Measurements from ENCODE around the gene G6PD.
"Not testable (repeated sequence)": the region's sequence is repeated elsewhere in the genome, so short reads cannot be mapped to it uniquely, and the experiment has no call there.

Gene G6PD

DNA sequence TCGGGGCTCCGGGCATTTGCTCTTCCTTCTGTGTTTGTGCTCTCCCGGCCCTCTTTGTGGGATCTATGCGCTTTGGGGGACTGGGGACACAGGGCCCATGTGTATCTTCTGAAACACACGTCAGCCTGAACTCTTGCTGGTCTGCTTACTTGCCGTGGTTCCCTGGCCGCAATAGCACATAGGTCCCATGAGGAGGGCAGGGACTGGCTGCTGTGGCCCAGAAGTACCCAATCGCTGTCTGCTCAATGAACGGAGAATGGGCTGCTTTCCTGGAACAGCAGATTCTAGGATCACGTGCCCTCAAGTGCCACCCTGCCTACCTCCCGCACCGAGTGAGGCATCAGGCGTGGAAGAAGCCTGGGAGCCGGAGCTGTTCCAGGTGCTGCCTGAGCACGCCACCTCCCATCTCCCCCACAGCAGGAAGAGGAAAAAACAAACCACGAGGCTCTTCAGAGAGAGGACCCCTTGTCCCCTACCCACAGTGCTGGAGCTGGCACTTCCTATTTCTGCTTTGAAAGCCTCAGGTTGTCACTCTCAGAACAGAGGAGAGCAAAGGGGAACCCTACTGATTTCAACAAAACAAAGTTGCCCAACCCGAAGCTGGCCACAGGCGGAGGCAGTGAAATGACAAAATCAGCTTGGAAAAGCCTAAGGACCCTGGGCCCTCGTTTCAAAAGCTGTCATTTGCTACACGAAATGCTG, 3.8 kb downstream of the G6PD start:
- no CpG with 5 or more reads among the region's 20 CpGs for WGBS (ENCODE audit: insufficient coverage, insufficient read length)
- DNase-seq (ENCODE audit: low read depth, low spot score) = no peak
- peaks cover 9% of the 10 kb centered on the region; the same call in 1 of the 2 replicates for H3K36me3 ChIP-seq (ENCODE audit: control insufficient read depth, insufficient read depth, low read length)
- H3K9me3 ChIP-seq (ENCODE audit: control insufficient read depth, insufficient read depth, low read length) = no peaks in the 10 kb centered on the region
- H3K4me1 ChIP-seq (ENCODE audit: control insufficient read depth, insufficient read depth, low read length) = peaks cover 2% of the 10 kb centered on the region; the same call in 1 of the 2 replicates
- no peaks in the 10 kb centered on the region for H3K27me3 ChIP-seq (ENCODE audit: control insufficient read depth, insufficient read depth, low read length)
- no peak overlapping the region for H3K27ac ChIP-seq (ENCODE audit: low read length)
- no peak overlapping the region for H3K4me3 ChIP-seq (ENCODE audit: low read length)

DNA sequence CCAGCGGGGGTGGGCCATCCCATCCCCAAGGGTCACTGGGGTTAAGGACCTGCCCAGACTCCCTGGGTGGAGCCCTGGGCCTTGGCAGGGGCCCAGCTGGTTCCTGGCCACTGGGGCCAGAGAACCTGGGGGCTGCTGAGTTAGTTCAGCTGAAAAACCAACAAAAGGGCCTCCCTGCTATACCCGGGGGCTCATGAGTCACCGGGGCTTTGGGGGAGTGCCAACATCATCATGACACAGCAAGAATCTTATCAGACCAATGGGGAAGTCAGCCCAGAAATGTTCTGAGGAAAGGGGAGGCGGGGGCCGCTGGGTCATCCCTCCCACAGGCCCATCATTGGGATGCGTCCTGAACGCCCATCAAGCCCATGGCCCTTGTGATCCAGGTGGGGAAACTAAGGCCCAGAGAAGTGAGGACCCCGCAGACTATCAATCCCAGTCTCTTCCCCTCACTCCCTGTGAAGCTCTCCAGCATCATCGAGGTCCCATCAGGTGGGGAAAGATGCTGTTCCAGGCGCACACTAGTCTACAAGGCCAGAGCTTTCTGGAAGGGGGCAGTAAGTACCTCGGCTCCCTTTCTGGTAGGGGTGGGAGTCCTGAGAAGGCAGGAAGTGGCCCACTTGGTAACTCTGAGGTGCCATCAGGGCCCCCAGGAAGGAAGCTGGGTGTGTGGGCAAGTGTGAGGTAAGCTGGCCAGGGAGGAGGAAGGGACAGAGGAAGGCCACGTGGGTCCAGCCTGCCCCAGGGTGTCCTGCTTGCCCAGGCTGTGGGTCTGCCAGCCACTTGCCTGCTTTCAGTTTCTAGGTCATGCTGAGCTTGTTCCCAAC, 4.5 kb downstream of the G6PD start:
- WGBS (ENCODE audit: insufficient coverage, insufficient read length) = no CpG with 5 or more reads among the region's 12 CpGs
- H3K4me3 ChIP-seq (ENCODE audit: low read length) = no peak overlapping the region
- H3K9me3 ChIP-seq (ENCODE audit: control insufficient read depth, insufficient read depth, low read length) = no peaks in the 10 kb centered on the region
- no peak overlapping the region for H3K27ac ChIP-seq (ENCODE audit: low read length)
- no peak for DNase-seq (ENCODE audit: low read depth, low spot score)
- peaks cover 9% of the 10 kb centered on the region; the same call in 1 of the 2 replicates for H3K36me3 ChIP-seq (ENCODE audit: control insufficient read depth, insufficient read depth, low read length)
- H3K4me1 ChIP-seq (ENCODE audit: control insufficient read depth, insufficient read depth, low read length) = peaks cover 2% of the 10 kb centered on the region; the same call in 1 of the 2 replicates
- H3K27me3 ChIP-seq (ENCODE audit: control insufficient read depth, insufficient read depth, low read length) = no peaks in the 10 kb centered on the region

DNA sequence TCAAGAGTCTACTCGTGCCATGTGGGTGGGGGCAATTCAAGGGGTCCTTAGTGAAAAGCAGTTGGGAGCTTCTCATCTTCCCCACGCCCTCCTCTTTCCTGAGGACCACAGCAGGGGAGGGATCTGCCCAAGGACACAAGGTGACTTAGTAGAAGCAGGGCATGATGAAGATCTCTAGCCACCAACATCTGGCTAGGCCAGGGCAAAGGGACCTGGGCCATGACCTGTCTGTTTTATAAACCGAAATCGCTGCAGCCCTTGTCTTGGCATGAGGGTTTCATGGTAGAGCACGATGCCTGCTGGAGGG, 5.1 kb downstream of the G6PD start:
- Histone ChIP-seq H3K4me3 (ENCODE audit: low read length) (no peak overlapping the region), H3K4me1 (ENCODE audit: control insufficient read depth, insufficient read depth, low read length) (peaks cover 2% of the 10 kb centered on the region; the same call in 1 of the 2 replicates), H3K27me3 (ENCODE audit: control insufficient read depth, insufficient read depth, low read length) (no peaks in the 10 kb centered on the region), H3K9me3 (ENCODE audit: control insufficient read depth, insufficient read depth, low read length) (no peaks in the 10 kb centered on the region), H3K36me3 (ENCODE audit: control insufficient read depth, insufficient read depth, low read length) (peaks cover 9% of the 10 kb centered on the region; the same call in 1 of the 2 replicates), H3K27ac (ENCODE audit: low read length) (no peak overlapping the region)
- DNase-seq (ENCODE audit: low read depth, low spot score) = no peak
- no CpG with 5 or more reads among the region's 5 CpGs for WGBS (ENCODE audit: insufficient coverage, insufficient read length)

DNA sequence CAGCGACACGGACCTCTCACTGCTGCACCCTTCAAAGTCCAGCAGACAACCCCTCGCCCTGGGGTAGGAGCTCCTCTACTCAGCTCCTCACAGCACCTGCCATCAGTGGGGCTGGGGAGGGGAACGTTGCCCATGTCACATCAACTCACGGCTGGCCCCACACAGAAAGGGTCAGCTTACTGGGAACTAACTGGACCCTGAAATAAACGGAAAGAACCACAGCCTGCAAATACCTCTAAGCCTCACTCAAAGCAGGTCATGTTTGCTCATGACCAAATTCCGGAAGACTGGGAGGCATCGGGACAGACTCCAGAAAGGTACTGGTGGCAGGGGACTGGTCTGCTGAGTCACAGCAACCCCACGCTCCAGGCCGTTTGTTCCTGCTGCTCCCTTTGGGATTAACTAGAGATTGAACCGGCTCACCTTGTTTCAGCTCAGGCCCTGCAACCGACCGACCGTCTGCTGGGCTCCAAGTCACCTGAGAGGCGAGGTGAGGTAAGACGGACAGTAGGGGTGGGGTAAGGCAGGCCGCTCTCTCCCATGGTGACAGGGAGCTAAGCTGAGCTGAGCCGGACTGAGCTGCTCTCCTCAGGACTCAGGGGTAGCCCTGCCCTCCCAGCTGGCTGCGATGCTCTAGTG, 5.6 kb downstream of the G6PD start:
- no peak for DNase-seq (ENCODE audit: low read depth, low spot score)
- Histone ChIP-seq H3K27me3 (ENCODE audit: control insufficient read depth, insufficient read depth, low read length) (no peaks in the 10 kb centered on the region), H3K36me3 (ENCODE audit: control insufficient read depth, insufficient read depth, low read length) (peaks cover 9% of the 10 kb centered on the region; the same call in 1 of the 2 replicates), H3K9me3 (ENCODE audit: control insufficient read depth, insufficient read depth, low read length) (no peaks in the 10 kb centered on the region), H3K27ac (ENCODE audit: low read length) (no peak overlapping the region), H3K4me3 (ENCODE audit: low read length) (no peak overlapping the region), H3K4me1 (ENCODE audit: control insufficient read depth, insufficient read depth, low read length) (peaks cover 2% of the 10 kb centered on the region; the same call in 1 of the 2 replicates)
- WGBS (ENCODE audit: insufficient coverage, insufficient read length) = no CpG with 5 or more reads among the region's 19 CpGs

DNA sequence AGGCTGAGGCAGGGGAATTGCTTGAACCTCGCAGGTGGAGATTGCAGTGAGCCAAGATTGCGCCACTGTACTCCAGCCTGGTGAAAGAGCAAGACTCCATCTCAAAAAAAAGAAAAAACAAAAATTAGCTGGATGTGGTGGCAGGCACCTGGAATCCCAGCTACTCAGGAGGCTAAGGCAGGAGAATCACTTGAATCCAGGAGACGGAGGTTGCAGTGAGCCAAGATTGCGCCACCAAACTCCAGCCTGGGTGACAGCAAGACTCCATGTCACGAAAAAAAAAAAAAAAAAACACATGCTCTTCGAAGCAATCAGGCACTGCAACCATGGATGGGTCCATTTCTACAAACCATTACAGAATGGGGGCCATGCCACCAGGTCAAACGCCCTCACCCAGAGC, 6.3 kb downstream of the G6PD start:
- H3K27me3 ChIP-seq (ENCODE audit: control insufficient read depth, insufficient read depth, low read length); H3K4me1 ChIP-seq (ENCODE audit: control insufficient read depth, insufficient read depth, low read length); H3K36me3 ChIP-seq (ENCODE audit: control insufficient read depth, insufficient read depth, low read length); DNase-seq (ENCODE audit: low read depth, low spot score); H3K9me3 ChIP-seq (ENCODE audit: control insufficient read depth, insufficient read depth, low read length); H3K27ac ChIP-seq (ENCODE audit: low read length); H3K4me3 ChIP-seq (ENCODE audit: low read length): not testable (repeated sequence)
- WGBS (ENCODE audit: insufficient coverage, insufficient read length) = no CpG with 5 or more reads among the region's 7 CpGs

DNA sequence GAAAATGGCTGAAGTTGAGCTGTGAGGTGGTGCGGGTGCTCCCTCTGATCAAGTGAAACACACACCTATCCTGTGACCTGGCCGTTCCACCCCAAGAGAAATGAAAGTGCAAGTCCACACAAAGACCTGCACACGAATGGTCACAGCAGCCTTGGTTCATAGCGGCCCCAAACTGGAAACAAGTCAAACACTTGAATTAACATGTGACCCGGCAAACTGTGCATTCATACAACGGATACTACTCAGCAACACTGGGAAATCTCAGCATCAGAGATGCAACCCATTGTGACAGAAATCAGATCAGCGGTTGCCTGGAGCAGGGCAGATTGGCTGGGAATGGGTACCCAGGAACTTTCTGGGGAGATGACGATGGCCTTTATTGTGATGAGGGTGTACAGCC, 7.6 kb downstream of the G6PD start:
- Histone ChIP-seq H3K9me3 (ENCODE audit: control insufficient read depth, insufficient read depth, low read length) (no peaks in the 10 kb centered on the region), H3K27ac (ENCODE audit: low read length) (no peak overlapping the region), H3K27me3 (ENCODE audit: control insufficient read depth, insufficient read depth, low read length) (no peaks in the 10 kb centered on the region), H3K4me3 (ENCODE audit: low read length) (no peak overlapping the region), H3K36me3 (ENCODE audit: control insufficient read depth, insufficient read depth, low read length) (peaks cover 9% of the 10 kb centered on the region), H3K4me1 (ENCODE audit: control insufficient read depth, insufficient read depth, low read length) (no peaks in the 10 kb centered on the region)
- no CpG with 5 or more reads among the region's 8 CpGs for WGBS (ENCODE audit: insufficient coverage, insufficient read length)
- DNase-seq (ENCODE audit: low read depth, low spot score) = no peak

DNA sequence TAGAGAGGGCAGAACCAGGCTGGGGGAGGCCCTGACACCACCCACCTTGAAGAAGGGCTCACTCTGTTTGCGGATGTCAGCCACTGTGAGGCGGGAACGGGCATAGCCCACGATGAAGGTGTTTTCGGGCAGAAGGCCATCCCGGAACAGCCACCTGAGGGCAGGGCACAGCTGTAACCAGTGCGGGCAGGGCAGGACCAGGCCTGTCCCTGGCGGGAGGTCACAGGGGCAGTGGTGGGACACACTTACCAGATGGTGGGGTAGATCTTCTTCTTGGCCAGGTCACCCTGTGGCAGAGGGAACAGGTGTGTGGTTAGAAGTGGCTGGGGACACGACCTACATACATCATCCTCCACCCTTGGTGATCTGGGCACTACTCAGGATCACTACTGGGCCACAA, 10.8 kb downstream of the G6PD start:
- Histone ChIP-seq H3K4me1 (ENCODE audit: control insufficient read depth, insufficient read depth, low read length) (no peaks in the 10 kb centered on the region), H3K27ac (ENCODE audit: low read length) (no peak overlapping the region), H3K36me3 (ENCODE audit: control insufficient read depth, insufficient read depth, low read length) (peaks cover 15% of the 10 kb centered on the region), H3K4me3 (ENCODE audit: low read length) (no peak overlapping the region), H3K27me3 (ENCODE audit: control insufficient read depth, insufficient read depth, low read length) (no peaks in the 10 kb centered on the region), H3K9me3 (ENCODE audit: control insufficient read depth, insufficient read depth, low read length) (no peaks in the 10 kb centered on the region)
- no CpG with 5 or more reads among the region's 9 CpGs for WGBS (ENCODE audit: insufficient coverage, insufficient read length)
- no peak for DNase-seq (ENCODE audit: low read depth, low spot score)

DNA sequence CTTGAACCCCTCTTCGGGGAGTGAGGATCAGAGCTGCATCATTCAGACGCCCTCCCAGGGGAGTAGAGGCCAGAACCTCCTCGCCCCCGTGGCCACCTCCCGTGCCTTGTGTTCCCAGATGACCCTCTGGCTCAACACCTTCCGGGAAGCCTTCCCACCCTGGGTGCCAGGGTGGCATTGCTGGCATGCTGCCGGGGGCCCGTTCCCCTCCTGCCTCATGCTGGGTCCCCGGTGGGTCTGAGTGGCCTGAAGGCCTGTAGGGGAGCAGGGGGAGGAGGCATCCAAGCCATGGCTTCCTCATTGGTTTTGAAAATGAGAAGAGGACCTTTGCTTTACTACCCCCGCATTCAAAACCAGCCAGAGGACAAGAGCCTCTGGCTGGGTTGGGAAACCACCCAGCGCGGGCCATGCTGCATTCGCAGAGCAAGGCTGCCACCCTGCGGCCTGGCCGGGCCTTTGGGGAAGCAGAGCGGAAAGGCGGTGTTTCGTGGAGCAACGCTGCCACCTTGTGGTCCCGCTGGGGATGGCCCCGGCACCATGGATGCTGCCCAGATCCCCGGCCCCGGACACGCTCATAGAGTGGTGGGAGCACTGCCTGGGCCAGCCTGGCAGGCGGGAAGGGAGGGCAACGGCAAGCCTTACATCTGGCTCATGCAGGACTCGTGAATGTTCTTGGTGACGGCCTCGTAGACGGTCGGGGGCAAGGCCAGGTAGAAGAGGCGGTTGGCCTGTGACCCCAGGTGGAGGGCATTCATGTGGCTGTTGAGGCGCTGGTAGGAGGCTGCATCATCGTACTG, 11.9 kb downstream of the G6PD start:
- no peak overlapping the region for H3K4me3 ChIP-seq (ENCODE audit: low read length)
- no CpG with 5 or more reads among the region's 34 CpGs for WGBS (ENCODE audit: insufficient coverage, insufficient read length)
- H3K27me3 ChIP-seq (ENCODE audit: control insufficient read depth, insufficient read depth, low read length) = no peaks in the 10 kb centered on the region
- H3K27ac ChIP-seq (ENCODE audit: low read length) = no peak overlapping the region
- peaks cover 15% of the 10 kb centered on the region for H3K36me3 ChIP-seq (ENCODE audit: control insufficient read depth, insufficient read depth, low read length)
- no peaks in the 10 kb centered on the region for H3K4me1 ChIP-seq (ENCODE audit: control insufficient read depth, insufficient read depth, low read length)
- no peaks in the 10 kb centered on the region for H3K9me3 ChIP-seq (ENCODE audit: control insufficient read depth, insufficient read depth, low read length)
- no peak for DNase-seq (ENCODE audit: low read depth, low spot score)

DNA sequence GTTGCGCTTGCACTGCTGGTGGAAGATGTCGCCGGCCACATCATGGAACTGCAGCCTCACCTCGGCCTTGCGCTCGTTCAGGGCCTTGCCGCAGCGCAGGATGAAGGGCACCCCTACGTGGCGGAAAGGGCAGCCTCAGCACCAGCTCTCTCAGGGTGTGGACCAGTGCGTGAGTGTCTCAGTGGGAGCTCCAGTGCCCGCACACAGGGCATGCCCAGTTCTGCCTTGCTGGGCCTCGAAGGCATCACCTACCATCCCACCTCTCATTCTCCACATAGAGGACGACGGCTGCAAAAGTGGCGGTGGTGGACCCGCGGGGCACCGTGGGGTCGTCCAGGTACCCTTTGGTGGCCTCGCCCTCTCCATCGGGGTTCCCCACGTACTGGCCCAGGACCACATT, 14.0 kb downstream of the G6PD start:
- Histone ChIP-seq H3K36me3 (ENCODE audit: control insufficient read depth, insufficient read depth, low read length) (peaks cover 15% of the 10 kb centered on the region), H3K27me3 (ENCODE audit: control insufficient read depth, insufficient read depth, low read length) (no peaks in the 10 kb centered on the region), H3K9me3 (ENCODE audit: control insufficient read depth, insufficient read depth, low read length) (no peaks in the 10 kb centered on the region), H3K4me1 (ENCODE audit: control insufficient read depth, insufficient read depth, low read length) (no peaks in the 10 kb centered on the region), H3K27ac (ENCODE audit: low read length) (no peak overlapping the region), H3K4me3 (ENCODE audit: low read length) (no peak overlapping the region)
- no peak for DNase-seq (ENCODE audit: low read depth, low spot score)
- no CpG with 5 or more reads among the region's 23 CpGs for WGBS (ENCODE audit: insufficient coverage, insufficient read length)

DNA sequence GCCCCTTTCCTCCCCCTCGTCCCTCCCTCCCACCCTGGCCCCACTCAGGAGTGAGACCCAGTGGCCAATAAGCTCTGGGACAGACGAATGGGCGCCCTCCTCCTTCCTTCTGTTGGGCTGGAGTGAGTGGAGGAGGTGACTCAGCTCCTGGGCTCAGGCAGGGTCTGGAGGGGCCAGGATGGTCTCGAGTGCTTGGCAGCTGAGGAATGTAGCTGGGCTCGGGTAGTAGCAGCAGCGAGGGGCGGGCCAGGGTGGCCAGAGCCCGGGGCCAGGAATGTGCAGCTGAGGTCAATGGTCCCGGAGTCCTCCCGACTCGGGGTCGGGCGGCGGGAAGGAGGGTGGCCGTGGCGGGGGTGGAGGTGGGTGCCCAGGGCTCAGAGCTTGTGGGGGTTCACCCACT, 15.0 kb downstream of the G6PD start:
- Histone ChIP-seq H3K9me3 (ENCODE audit: control insufficient read depth, insufficient read depth, low read length) (no peaks in the 10 kb centered on the region), H3K27ac (ENCODE audit: low read length) (no peak overlapping the region)
- no peak for DNase-seq (ENCODE audit: low read depth, low spot score)

More for the DNA sequence above, 15.0 kb downstream of the G6PD start:
- no CpG with 5 or more reads among the region's 16 CpGs for WGBS (ENCODE audit: insufficient coverage, insufficient read length)
- Histone ChIP-seq H3K4me1 (ENCODE audit: control insufficient read depth, insufficient read depth, low read length) (no peaks in the 10 kb centered on the region; the same call in 1 of the 2 replicates), H3K27me3 (ENCODE audit: control insufficient read depth, insufficient read depth, low read length) (no peaks in the 10 kb centered on the region), H3K36me3 (ENCODE audit: control insufficient read depth, insufficient read depth, low read length) (peaks cover 15% of the 10 kb centered on the region), H3K4me3 (ENCODE audit: low read length) (no peak overlapping the region)
